Pancreas (tissue), 10 donors: ENCODE data around the gene SGCD. TPM values are rescaled to one million over a fixed set of nuclear protein-coding genes. Genes with fewer than 3 reads are reported as not detected.

Experiments
- ATAC-seq, 4 donors: fragments of 200-7000 bp; cut with Tn5 transposase; one replicate each; pipeline versions ENCODE4 v1.8.0 to v1.9.1; 2020; ENCODE audit warnings: mild to moderate bottlenecking in 4 of 4, moderate library complexity in 4 of 4
- DNase-seq, 6 donors: peaks; one replicate each; pipeline ENCODE4 v3.0.0-alpha.2; 2020
- FAIRE-seq: peaks from 2 replicates; lab custom pipeline; 2012; peaks lifted over from hg19 to GRCh38; lab: Jason Lieb, UNC
- H3K27ac ChIP-seq, 4 donors: fragments of 200-600 bp; sonication (generic); 1 replicate in 3 of 4; 2 replicates in 1 of 4; pipeline versions ENCODE4 v1.5.0 to v1.8.0; 2020
- H3K27me3 ChIP-seq, 4 donors: fragments of 200-600 bp; one replicate each; pipeline ENCODE4 v1.8.0; 2021
- H3K36me3 ChIP-seq, 3 donors: fragments of 200-600 bp; sonication (generic) in 1 of 3; one replicate each; pipeline versions ENCODE4 v1.5.0 to v1.8.0; 2020 to 2021
- H3K4me1 ChIP-seq, 3 donors: fragments of 200-600 bp; one replicate each; pipeline ENCODE4 v1.8.0; 2021
- H3K4me3 ChIP-seq, 4 donors: fragments of 200-600 bp; sonication (generic) in 2 of 4; one replicate each; pipeline versions ENCODE4 v1.5.0 to v1.8.0; 2020 to 2021
- H3K9me3 ChIP-seq, 4 donors: fragments of 200-600 bp; one replicate each; pipeline ENCODE4 v1.8.0; 2021
- WGBS, 2 donors: extraction: QIAGEN DNeasy Blood & Tissue Kit; methylation state at CpG; one replicate each; pipeline ENCODE4 v1.1.7; 2013; 5-methylcytosine and 5-hydroxymethylcytosine counted together
- intact Hi-C, 3 donors: fragments of 100-400 bp; cut with DNase I; formaldehyde crosslinking; loops; one replicate each; pipeline versions ENCODE4 v1.11.1 to v1.14.2; 2022
- polyA plus RNA-seq, 2 donors: library from polyadenylated mRNA; stranded (reverse); fragments of 200-250 nt; gene quantifications; one replicate each; pipeline ENCODE4 v1.2.3, GENCODE V29; 2013
- total RNA-seq, 6 donors: library from RNA; stranded (reverse); fragmentation: NEBNext Ultra II Directional in 4 of 6; extraction: Animal tissue kit (Norgen Biotek cat#: 25700) in 4 of 6; gene quantifications; one replicate each; pipeline versions ENCODE4 v1.2.1 to v1.2.4, GENCODE V29; 2021 to 2023
- TF ChIP-seq, protein P1 (sequence below), 4 donors: fragments of 200-600 bp; sonication (generic) in 3 of 4; IDR thresholded peaks; one replicate each; pipeline versions ENCODE4 v1.5.0 to v1.8.0; 2021; ENCODE audit warnings: antibody characterized with exemption in 4 of 4
- donor health status: healthy with polysubstance abuse.
- donor health status: DM: no; HTN: no; CAD: no; lungs with moderate emphysema.
- donor health status: DM: no; HTN: no; CAD: no.
- donor health status: control.
- donor health status: control.
- donor health status: Bipolar disorder and iron deficiency.
- donor health status: DM: yes; HTN: yes; CAD: no.
- donor health status: DM: no; HTN: no; CAD: no.
- donor health status: DM: no; HTN: no; CAD: no.
- donor health status: DM: yes; HTN: yes; CAD: no.

The SGCD gene
- total and polyA plus RNA-seq, 8 donors: 0.11 to 1.9 (median 0.35) TPM

DNA sequence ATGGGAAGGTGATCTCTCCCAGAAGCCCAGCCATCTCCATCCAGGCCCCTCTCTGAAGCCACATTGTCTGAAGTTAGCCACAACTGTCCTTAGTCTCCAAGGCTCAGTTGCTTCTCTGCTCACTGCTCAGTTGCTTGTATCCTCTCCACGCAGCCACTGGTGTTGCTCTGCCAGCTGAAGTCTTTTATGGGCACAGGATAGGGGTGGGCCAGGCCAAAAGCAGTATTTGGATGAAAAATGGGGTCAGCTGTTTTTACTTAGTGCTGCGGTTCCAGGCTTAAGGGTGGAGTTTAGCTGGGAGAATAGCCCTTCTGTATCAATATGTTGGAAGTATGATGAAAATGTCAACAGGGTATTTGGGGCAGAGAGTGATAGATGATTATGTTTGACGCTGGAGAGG, 354.3 kb downstream of the SGCD start:
- no peak for DNase-seq
- TF ChIP-seq, protein P1, sequence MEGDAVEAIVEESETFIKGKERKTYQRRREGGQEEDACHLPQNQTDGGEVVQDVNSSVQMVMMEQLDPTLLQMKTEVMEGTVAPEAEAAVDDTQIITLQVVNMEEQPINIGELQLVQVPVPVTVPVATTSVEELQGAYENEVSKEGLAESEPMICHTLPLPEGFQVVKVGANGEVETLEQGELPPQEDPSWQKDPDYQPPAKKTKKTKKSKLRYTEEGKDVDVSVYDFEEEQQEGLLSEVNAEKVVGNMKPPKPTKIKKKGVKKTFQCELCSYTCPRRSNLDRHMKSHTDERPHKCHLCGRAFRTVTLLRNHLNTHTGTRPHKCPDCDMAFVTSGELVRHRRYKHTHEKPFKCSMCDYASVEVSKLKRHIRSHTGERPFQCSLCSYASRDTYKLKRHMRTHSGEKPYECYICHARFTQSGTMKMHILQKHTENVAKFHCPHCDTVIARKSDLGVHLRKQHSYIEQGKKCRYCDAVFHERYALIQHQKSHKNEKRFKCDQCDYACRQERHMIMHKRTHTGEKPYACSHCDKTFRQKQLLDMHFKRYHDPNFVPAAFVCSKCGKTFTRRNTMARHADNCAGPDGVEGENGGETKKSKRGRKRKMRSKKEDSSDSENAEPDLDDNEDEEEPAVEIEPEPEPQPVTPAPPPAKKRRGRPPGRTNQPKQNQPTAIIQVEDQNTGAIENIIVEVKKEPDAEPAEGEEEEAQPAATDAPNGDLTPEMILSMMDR (IDR thresholded peaks at IDR 0.05): no peak
- no peaks in the 10 kb centered on the region for H3K27me3 ChIP-seq
- intact Hi-C loops: no loop called here
- no peak overlapping the region for H3K4me3 ChIP-seq
- FAIRE-seq: no peak
- no peak for ATAC-seq
- no peaks in the 10 kb centered on the region for H3K36me3 ChIP-seq
- H3K27ac ChIP-seq: no peak overlapping the region
- H3K4me1 ChIP-seq: no peaks in the 10 kb centered on the region
- no peaks in the 10 kb centered on the region for H3K9me3 ChIP-seq
- WGBS, 2 donors: 81 to 83% methylated on average over 3 of the region's 3 CpGs

DNA sequence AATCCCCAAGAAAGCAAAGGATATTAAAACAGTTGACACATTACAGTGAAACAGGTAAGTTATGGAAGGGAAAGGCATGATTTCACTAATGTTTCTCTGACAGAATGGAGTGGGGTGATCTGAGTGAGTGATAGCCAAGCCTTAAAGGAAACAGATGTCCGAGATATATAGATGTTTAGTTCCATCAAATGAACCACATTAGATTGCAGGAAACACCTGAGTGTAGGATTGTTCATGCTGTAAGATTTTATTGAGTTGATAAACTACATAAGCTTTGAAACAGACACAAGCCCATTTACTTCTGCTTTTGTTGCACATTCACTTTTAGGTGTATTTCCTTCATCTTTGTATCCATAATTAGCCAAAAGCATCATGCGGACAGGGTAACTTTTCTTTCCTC, 356.0 kb downstream of the SGCD start:
- Histone ChIP-seq H3K4me1 (no peaks in the 10 kb centered on the region), H3K27ac (no peak overlapping the region), H3K9me3 (no peaks in the 10 kb centered on the region), H3K36me3 (no peaks in the 10 kb centered on the region), H3K4me3 (no peak overlapping the region), H3K27me3 (no peaks in the 10 kb centered on the region)
- FAIRE-seq: no peak
- intact Hi-C loops: no loop called here
- TF ChIP-seq, protein P1 (IDR thresholded peaks at IDR 0.05): no peak
- 68 to 81% methylated on average over 2 of the region's 2 CpGs for WGBS, 2 donors
- no peak for DNase-seq
- no peak for ATAC-seq

DNA sequence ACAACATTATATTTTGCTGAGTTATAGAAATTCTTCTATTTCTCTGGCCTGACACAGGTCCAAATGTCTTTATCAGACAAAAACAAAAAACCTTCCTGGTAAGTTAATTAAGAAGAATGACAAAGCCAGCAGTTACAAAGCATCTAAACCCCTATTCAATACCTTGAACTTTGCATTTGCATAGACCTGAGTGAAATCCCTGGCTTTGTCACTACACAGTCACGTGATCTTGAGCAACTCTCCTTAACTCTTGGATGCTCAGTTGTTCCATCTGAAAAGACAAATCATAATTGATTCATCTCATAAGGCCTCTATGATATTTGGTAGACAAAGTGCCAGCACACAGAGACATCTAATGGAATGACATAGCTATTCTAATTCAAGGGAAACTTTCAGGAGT, 356.5 kb downstream of the SGCD start:
- Histone ChIP-seq H3K9me3 (no peaks in the 10 kb centered on the region), H3K36me3 (no peaks in the 10 kb centered on the region), H3K4me3 (no peak overlapping the region), H3K27ac (no peak overlapping the region), H3K4me1 (no peaks in the 10 kb centered on the region), H3K27me3 (no peaks in the 10 kb centered on the region)
- DNase-seq (no peak), FAIRE-seq (no peak), ATAC-seq (no peak)
- TF ChIP-seq, protein P1 (IDR thresholded peaks at IDR 0.05): no peak
- WGBS, 2 donors: 53 to 68% methylated on average over 1 of the region's 1 CpG
- intact Hi-C loops: no loop called here

DNA sequence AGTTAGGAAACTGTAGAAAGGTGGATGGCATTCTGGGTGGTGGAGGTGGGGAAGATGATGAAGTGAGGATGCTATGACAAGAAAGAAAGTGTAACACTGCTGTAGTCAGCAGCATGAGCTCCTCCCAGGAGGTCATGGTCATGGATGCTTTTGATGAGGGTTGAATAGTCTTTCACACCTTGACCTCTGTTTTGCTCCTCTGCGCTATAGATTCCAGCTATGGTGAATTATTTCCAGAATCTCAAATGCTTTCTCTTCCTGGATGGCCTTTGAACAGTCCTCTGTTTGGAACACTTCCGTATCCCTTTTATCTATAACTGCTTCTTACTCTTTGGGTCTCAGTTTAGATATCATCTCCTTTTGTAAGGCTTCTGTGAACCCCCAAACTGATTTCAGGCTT, 357.3 kb downstream of the SGCD start:
- no peak for FAIRE-seq
- WGBS, 2 donors: 85 to 97% methylated on average over 2 of the region's 2 CpGs

DNA sequence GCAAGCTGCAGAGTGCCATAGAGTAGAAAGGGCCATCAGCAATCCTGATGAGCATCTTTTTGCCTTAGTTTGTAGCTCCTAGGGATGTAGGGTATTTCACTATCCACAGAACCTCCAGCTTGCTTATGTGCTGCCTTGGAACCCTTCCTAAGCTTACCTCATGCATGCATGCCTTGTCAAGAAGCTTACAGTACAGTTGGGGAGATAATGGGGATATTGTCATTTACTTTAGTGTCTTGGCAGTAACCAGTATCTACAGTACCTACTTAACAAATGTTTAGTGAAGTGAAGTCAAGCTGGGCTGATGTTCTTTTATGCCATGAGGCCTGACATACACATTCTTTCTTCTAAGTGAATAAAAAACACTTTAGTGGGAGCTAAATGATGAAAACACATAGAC, 358.5 kb downstream of the SGCD start:
- Histone ChIP-seq H3K4me1 (no peaks in the 10 kb centered on the region), H3K27me3 (no peaks in the 10 kb centered on the region), H3K36me3 (no peaks in the 10 kb centered on the region), H3K27ac (no peak overlapping the region), H3K9me3 (no peaks in the 10 kb centered on the region), H3K4me3 (no peak overlapping the region)
- intact Hi-C loops: no loop called here
- TF ChIP-seq, protein P1 (IDR thresholded peaks at IDR 0.05): no peak
- ATAC-seq (no peak), FAIRE-seq (no peak), DNase-seq (no peak)

More for the DNA sequence above, 357.3 kb downstream of the SGCD start:
- Histone ChIP-seq H3K9me3 (no peaks in the 10 kb centered on the region), H3K4me1 (no peaks in the 10 kb centered on the region), H3K27ac (no peak overlapping the region), H3K4me3 (no peak overlapping the region), H3K27me3 (no peaks in the 10 kb centered on the region), H3K36me3 (no peaks in the 10 kb centered on the region)
- ATAC-seq (no peak), DNase-seq (no peak)
- intact Hi-C loops: no loop called here
- TF ChIP-seq, protein P1 (IDR thresholded peaks at IDR 0.05): no peak
